Type B pancreatic cell (in vitro differentiated cells): ENCODE results near the gene DPCD. TPM values are rescaled to one million over a fixed set of nuclear protein-coding genes. Genes with fewer than 3 reads are reported as not detected.

ENCODE experiments used
- DNase-seq: peaks from one replicate; pipeline ENCODE4 v3.0.0; 2021; ENCODE audit warnings: mixed read lengths; ENCODE audit not compliant: unreplicated experiment; ENCODE audit errors: extremely low spot score
- H3K27ac Mint-ChIP-seq: 2 replicates; pipeline ENCODE4 v1.8.0; 2021; ENCODE audit warnings: mild to moderate bottlenecking, mixed read lengths
- H3K27me3 Mint-ChIP-seq: 2 replicates; pipeline ENCODE4 v1.8.0; 2021; ENCODE audit warnings: mixed read lengths
- H3K36me3 Mint-ChIP-seq: 2 replicates; pipeline ENCODE4 v1.8.0; 2021; ENCODE audit warnings: mixed read lengths
- H3K4me1 Mint-ChIP-seq: one replicate; pipeline ENCODE4 v1.8.0; 2021; ENCODE audit warnings: mixed read lengths; ENCODE audit not compliant: unreplicated experiment
- H3K4me3 Mint-ChIP-seq: 2 replicates; pipeline ENCODE4 v1.8.0; 2021; ENCODE audit warnings: mild to moderate bottlenecking, mixed read lengths
- H3K9me3 Mint-ChIP-seq: 2 replicates; pipeline ENCODE4 v1.8.0; 2021; ENCODE audit warnings: mixed read lengths
- CTCF ChIP-seq: fragments of 200-600 bp; sonication (generic); conservative IDR thresholded peaks from 2 replicates; pipeline ENCODE4 v1.5.0; 2021; ENCODE audit warnings: antibody characterized with exemption, mild to moderate bottlenecking
- total RNA-seq: library from RNA; stranded (reverse); gene quantifications from 2 replicates; pipeline ENCODE4 v1.2.1, GENCODE V29; 2021; ENCODE audit warnings: low replicate concordance

Gene DPCD
- total RNA-seq, 1 donor from 2014 or later: 32.3 TPM

GRCh38 chr10:101615525-101616116 lies 27.5 kb downstream of the DPCD start:
- H3K27ac Mint-ChIP-seq: no peak overlapping the region
- H3K27me3 Mint-ChIP-seq: no peaks in the 10 kb centered on the region
- no peak for TF ChIP-seq CTCF

GRCh38 chr10:101616415-101617101 lies 28.4 kb downstream of the DPCD start:
- H3K4me1 Mint-ChIP-seq: peaks cover 8% of the 10 kb centered on the region
- DNase-seq: no peak
- H3K27ac Mint-ChIP-seq: no peak overlapping the region
- no peak overlapping the region for H3K4me3 Mint-ChIP-seq
- H3K27me3 Mint-ChIP-seq: no peaks in the 10 kb centered on the region
- H3K9me3 Mint-ChIP-seq: no peaks in the 10 kb centered on the region
- peaks cover 8% of the 10 kb centered on the region for H3K36me3 Mint-ChIP-seq
- TF ChIP-seq CTCF: no peak

More at GRCh38 chr10:101615525-101616116, 27.5 kb downstream of the DPCD start:
- Mint-ChIP-seq H3K9me3 (no peaks in the 10 kb centered on the region), H3K4me3 (no peak overlapping the region), H3K4me1 (peaks cover 8% of the 10 kb centered on the region), H3K36me3 (peaks cover 8% of the 10 kb centered on the region)
- no peak for DNase-seq

- no peak for DNase-seq
- Mint-ChIP-seq H3K9me3 (no peaks in the 10 kb centered on the region), H3K36me3 (peaks cover 13% of the 10 kb centered on the region), H3K4me3 (no peak overlapping the region), H3K4me1 (peaks cover 8% of the 10 kb centered on the region), H3K27ac (peak overlapping the region; percentile 12), H3K27me3 (no peaks in the 10 kb centered on the region)
- TF ChIP-seq CTCF: peak; percentile 42
Observed at GRCh38 chr10:101617102-101617823, 29.1 kb downstream of the DPCD start.

- H3K36me3 Mint-ChIP-seq: peaks cover 17% of the 10 kb centered on the region
- no peak overlapping the region for H3K27ac Mint-ChIP-seq
- no peak for TF ChIP-seq CTCF
- no peaks in the 10 kb centered on the region for H3K27me3 Mint-ChIP-seq
- no peak overlapping the region for H3K4me3 Mint-ChIP-seq
- no peak for DNase-seq
- H3K9me3 Mint-ChIP-seq: no peaks in the 10 kb centered on the region
- peaks cover 8% of the 10 kb centered on the region for H3K4me1 Mint-ChIP-seq
Observed at GRCh38 chr10:101617824-101618568, 29.9 kb downstream of the DPCD start.

- no peaks in the 10 kb centered on the region for H3K27me3 Mint-ChIP-seq
Observed at GRCh38 chr10:101618871-101619270, 30.8 kb downstream of the DPCD start.

More at GRCh38 chr10:101618871-101619270, 30.8 kb downstream of the DPCD start:
- no peak for DNase-seq
- H3K4me3 Mint-ChIP-seq: no peak overlapping the region
- H3K36me3 Mint-ChIP-seq: peaks cover 22% of the 10 kb centered on the region
- peaks cover 8% of the 10 kb centered on the region for H3K4me1 Mint-ChIP-seq
- TF ChIP-seq CTCF: no peak
- no peak overlapping the region for H3K27ac Mint-ChIP-seq
- H3K9me3 Mint-ChIP-seq: no peaks in the 10 kb centered on the region
